Chondrocyte (in vitro differentiated cells): ENCODE data around the gene GARS1. TPM values are rescaled to one million over a fixed set of nuclear protein-coding genes. Genes with fewer than 3 reads are reported as not detected.

Source experiments
- DNase-seq: peaks from one replicate; pipeline ENCODE4 v3.0.0; 2021; ENCODE audit warnings: mixed read lengths, low spot score
- H3K27ac Mint-ChIP-seq: one replicate; pipeline ENCODE4 v1.8.0; 2021; ENCODE audit warnings: mild to moderate bottlenecking, moderate library complexity, mixed read lengths; ENCODE audit not compliant: unreplicated experiment
- H3K27me3 Mint-ChIP-seq: 2 replicates; pipeline ENCODE4 v1.8.0; 2021; ENCODE audit warnings: low read depth, mixed read lengths
- H3K36me3 Mint-ChIP-seq: 2 replicates; pipeline ENCODE4 v1.8.0; 2021; ENCODE audit warnings: low read depth, mixed read lengths
- H3K4me1 Mint-ChIP-seq: 2 replicates; pipeline ENCODE4 v1.8.0; 2021; ENCODE audit warnings: low read depth, mild to moderate bottlenecking, mixed read lengths
- H3K4me3 Mint-ChIP-seq: one replicate; pipeline ENCODE4 v1.8.0; 2021; ENCODE audit warnings: mild to moderate bottlenecking, moderate library complexity, mixed read lengths; ENCODE audit not compliant: unreplicated experiment
- H3K9me3 Mint-ChIP-seq: 2 replicates; pipeline ENCODE4 v1.8.0; 2021; ENCODE audit warnings: low read depth, mixed read lengths
- total RNA-seq: library from RNA; stranded (reverse); gene quantifications from 3 replicates; pipeline ENCODE4 v1.2.1, GENCODE V29; 2021
- TF ChIP-seq, protein P1 (sequence below): fragments of 200-600 bp; sonication (generic); IDR thresholded peaks from 2 replicates; pipeline ENCODE4 v1.5.0; 2021; ENCODE audit warnings: antibody characterized with exemption, mild to moderate bottlenecking, moderate library complexity

GARS1 gene
- total RNA-seq, 1 donor from 2014 or later = 581 TPM

DNA sequence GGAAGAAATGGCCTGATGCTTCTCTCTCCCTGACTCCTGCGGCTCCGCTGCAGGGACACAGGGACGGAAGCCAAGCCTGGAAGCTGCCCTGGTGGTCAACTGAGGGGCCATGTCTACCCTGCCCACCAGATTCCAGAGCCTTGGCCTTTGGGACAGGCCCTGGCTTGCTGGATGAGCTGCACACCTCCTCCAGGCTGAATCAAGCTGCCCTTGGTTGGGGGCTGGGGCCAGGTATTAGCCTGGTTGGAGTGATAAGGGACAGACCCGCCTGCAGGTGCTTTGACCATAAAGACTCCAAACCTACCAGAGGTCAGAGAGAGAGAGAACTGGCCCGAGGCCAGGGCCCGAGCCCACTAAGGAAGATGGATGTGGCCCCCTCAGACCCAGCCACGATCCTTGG, 57.5 kb downstream of the GARS1 start:
- DNase-seq = peak; percentile 75
- no peak overlapping the region for H3K4me3 Mint-ChIP-seq
- H3K36me3 Mint-ChIP-seq = peaks cover 12% of the 10 kb centered on the region
- H3K27ac Mint-ChIP-seq = no peak overlapping the region
- no peaks in the 10 kb centered on the region for H3K4me1 Mint-ChIP-seq
- no peaks in the 10 kb centered on the region for H3K27me3 Mint-ChIP-seq
- H3K9me3 Mint-ChIP-seq = no peaks in the 10 kb centered on the region
- TF ChIP-seq, protein P1, sequence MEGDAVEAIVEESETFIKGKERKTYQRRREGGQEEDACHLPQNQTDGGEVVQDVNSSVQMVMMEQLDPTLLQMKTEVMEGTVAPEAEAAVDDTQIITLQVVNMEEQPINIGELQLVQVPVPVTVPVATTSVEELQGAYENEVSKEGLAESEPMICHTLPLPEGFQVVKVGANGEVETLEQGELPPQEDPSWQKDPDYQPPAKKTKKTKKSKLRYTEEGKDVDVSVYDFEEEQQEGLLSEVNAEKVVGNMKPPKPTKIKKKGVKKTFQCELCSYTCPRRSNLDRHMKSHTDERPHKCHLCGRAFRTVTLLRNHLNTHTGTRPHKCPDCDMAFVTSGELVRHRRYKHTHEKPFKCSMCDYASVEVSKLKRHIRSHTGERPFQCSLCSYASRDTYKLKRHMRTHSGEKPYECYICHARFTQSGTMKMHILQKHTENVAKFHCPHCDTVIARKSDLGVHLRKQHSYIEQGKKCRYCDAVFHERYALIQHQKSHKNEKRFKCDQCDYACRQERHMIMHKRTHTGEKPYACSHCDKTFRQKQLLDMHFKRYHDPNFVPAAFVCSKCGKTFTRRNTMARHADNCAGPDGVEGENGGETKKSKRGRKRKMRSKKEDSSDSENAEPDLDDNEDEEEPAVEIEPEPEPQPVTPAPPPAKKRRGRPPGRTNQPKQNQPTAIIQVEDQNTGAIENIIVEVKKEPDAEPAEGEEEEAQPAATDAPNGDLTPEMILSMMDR = no peak

DNA sequence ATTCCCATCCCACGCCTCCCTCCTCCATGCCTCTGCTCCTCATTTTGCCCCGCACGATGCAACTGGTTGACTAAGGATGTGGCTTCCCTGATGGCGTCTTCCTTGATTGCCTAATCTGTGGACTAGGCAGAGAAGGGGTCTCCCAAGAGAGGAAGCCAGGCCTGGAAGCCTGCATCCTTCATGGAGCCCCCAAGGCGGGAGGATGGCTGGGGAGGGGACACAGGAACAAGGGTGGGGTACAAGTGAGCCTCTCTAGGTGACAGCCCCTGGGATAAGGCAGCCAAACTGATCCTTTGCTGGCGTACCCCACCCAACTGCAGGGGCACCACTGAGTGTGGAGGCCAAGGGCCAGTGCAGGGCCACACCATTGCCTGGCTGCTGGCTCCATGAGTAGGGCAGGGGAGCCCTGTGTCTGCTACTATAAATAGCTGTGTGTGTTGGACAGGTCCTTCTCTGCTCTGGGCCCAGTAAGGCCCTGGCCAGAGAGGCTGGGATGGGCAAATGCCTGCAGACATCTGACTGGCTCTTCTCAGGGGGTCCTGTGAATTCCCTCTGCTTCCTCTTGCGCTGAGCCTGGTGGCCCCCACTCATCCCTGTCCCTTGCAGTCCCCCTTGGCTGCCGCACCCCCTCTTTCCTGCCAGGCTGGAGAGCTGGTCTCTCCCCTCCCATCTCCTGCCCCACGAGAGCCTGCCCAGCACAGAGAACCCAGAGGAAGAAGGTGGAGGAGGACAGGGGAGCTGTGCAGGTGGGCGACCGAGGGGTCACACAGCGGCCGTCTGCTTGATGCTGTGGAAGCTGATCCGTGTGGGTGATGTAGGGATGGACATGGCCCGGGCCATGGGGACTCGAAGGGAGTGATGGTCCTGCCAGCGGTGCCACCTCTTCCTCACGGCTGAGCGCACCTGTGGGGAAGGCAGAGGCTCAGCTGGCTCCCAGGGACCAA, 58.3 kb downstream of the GARS1 start:
- TF ChIP-seq, protein P1 = no peak
- no peaks in the 10 kb centered on the region for H3K4me1 Mint-ChIP-seq
- no peak overlapping the region for H3K27ac Mint-ChIP-seq
- no peaks in the 10 kb centered on the region for H3K9me3 Mint-ChIP-seq
- peaks cover 13% of the 10 kb centered on the region for H3K36me3 Mint-ChIP-seq
- no peaks in the 10 kb centered on the region for H3K27me3 Mint-ChIP-seq
- DNase-seq = peak; percentile 82
- no peak overlapping the region for H3K4me3 Mint-ChIP-seq

DNA sequence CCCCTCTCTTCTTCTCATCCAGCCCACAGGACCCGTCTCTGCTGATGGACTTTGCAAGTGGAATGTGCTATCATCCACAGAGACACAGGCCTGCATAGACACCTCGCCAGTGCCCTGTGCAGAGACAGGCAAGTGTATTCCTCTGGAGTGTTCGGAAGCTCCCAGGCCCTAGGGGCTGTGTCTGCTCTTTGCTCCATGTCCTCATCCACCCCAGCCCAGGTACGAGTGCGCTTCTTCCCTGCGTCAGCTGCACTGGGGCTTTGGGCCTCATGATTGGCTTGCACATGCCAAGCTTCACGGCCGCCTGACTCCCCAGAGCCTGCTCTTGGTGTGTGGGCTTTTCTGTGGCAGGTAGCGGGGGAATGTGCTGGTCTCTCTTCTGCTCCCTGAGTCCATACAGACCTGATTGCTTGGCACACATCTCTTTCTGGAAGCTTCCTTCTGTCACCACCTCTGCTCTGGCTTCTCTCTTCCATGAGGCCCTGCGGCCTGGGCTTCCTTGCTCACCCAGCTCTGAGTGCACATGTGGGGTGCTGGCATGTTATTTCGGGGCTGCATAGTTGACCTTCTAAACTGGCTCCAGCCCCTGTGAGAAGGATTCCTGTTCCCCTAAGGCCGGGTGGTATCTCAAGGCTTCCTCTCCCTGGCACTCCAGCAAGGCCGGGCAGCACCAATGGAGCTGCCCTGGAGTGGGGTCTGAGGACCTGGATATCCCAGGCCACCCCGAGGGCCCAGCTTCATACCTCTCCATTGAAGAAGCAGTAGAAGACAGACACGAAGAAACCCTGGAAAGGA, 59.8 kb downstream of the GARS1 start:
- Mint-ChIP-seq H3K36me3 (peaks cover 15% of the 10 kb centered on the region), H3K4me3 (no peak overlapping the region), H3K4me1 (peaks cover 3% of the 10 kb centered on the region), H3K27ac (no peak overlapping the region), H3K27me3 (no peaks in the 10 kb centered on the region), H3K9me3 (no peaks in the 10 kb centered on the region)
- TF ChIP-seq, protein P1 = no peak
- DNase-seq = peak; percentile 75

DNA sequence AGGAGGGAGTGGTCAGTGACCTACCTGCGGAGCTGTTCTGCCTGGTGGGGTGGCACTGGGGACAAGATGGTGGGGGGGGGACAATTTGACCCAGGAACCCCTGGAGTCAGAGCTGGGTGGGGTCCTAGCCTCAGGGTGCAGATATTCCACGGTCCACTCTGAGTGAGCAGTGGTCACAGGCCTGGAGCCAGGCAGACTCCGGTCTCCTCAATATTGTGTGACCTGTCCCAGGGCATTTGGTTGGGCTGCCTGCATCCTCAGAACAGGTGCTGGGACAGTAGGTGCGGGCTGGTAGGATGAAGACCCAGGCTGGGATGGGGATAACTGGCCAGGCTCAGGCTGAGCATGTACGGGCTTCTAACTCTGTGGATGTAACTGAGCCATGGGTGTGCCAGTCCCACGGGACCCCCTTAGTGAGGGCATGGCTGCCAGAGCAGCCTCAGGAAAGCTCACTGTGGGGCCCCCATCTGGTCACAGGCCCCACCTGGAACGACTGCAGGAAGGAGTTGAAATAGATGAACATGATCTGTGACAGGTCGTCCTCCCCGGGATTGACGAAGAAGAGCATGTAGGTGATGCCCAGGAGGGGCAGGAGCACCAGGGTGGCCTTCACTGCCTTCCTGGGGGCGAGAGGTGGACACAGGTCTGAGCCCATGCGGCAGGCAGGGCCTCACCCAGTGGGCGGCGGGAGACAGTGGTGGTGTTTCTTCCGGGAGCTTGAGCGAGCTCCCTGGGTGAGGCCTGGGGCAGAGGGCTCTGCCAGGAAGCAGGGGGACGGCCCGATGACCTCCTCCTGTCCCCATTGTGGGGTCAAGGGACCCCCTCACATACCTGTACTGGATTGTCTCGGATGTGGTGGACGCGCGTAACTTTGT, 60.7 kb downstream of the GARS1 start:
- H3K36me3 Mint-ChIP-seq = peaks cover 15% of the 10 kb centered on the region
- H3K4me3 Mint-ChIP-seq = no peak overlapping the region
- H3K9me3 Mint-ChIP-seq = no peaks in the 10 kb centered on the region
- DNase-seq = peak; percentile 89
- H3K27ac Mint-ChIP-seq = no peak overlapping the region
- TF ChIP-seq, protein P1 = no peak
- H3K27me3 Mint-ChIP-seq = peaks cover 2% of the 10 kb centered on the region
- peaks cover 3% of the 10 kb centered on the region for H3K4me1 Mint-ChIP-seq
